ENCODE results near the gene KIAA1328.
"Not testable (repeated sequence)": the region's sequence is repeated elsewhere in the genome, so short reads cannot be mapped to it uniquely, and the experiment has no call there.

The KIAA1328 gene

DNA sequence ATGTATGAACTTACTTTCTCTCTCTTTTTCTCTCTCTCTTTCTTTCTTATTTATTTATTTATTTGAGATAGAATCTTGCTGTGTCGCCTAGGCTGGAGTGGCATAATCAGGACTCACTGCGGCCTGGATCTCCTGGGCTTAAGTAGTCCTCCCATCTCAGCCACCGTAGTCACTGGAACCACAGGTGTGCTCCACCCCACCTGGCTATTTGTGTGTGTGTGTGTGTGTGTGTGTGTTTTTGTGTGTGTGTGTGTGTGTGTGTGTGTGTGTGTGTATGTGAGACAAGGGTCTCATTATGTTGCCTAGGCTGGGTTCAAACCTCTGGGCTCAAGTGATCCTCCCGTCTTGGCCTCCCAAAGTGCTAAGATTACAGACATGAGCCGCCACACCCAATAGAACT, 64.3 kb downstream of the KIAA1328 start:
- H3K27me3 ChIP-seq (ENCODE audit: control insufficient read depth in 1 of 2, insufficient read depth in 2 of 2, low read length in 2 of 2) = no peaks in the 10 kb centered on the region
- no peak overlapping the region for H3K4me3 ChIP-seq (ENCODE audit: low read depth in 1 of 2, low read length in 2 of 2)
- no peak overlapping the region for H3K27ac ChIP-seq (ENCODE audit: low read depth, low read length)
- no peak overlapping the region for H3K9ac ChIP-seq (ENCODE audit: low read depth in 1 of 2, low read length in 2 of 2)
- H3K4me1 ChIP-seq (ENCODE audit: control insufficient read depth in 1 of 2, insufficient read depth in 2 of 2, low read length in 2 of 2) = peaks cover 0 to 13% of the 10 kb centered on the region in 2 donors
- H3K36me3 ChIP-seq (ENCODE audit: control insufficient read depth in 1 of 2, insufficient read depth in 2 of 2, low read length in 2 of 2) = no peaks in the 10 kb centered on the region
- H3K9me3 ChIP-seq (ENCODE audit: control insufficient read depth in 1 of 2, low read length in 2 of 2) = no peaks in the 10 kb centered on the region

DNA sequence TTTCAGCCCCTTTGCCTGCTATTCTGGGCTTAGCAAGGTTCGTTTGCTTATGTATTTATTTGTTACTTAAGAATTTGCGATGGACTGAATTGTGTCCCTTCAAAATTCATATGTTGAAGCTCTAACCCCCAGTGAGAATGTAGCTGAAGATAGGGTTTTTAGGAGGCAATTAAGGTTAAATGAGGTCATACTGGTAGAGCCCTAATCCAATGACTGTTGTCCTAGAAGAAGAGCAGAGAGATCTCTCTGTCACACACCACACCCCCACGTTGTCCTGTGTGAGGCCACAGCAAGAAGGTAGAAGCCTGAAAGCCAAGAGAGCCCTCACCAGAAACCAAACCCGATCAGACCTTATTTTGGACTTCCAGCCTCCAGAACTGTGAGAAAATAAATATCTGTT, 66.7 kb downstream of the KIAA1328 start:
- H3K27ac ChIP-seq (ENCODE audit: low read depth, low read length) = no peak overlapping the region
- H3K4me3 ChIP-seq (ENCODE audit: low read depth in 1 of 2, low read length in 2 of 2) = no peak overlapping the region

DNA sequence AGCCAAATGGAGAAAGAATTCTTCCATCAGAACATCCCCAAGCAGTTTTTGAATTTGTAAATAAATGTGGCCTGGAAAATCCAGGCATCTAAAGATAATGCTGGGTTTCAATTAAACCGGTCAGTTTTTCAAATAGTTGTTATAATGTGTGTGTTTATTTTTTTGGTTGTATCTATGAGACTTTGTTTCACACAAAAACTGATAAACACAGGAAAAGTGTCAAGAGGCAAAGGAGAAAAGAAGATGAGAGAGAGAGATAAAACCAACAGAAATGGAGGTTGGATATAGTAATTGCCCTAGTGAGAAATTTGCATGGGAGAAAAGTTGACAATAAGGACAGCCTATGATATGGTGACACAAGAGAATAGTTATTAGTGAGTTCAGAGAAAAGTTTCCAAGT, 68.3 kb downstream of the KIAA1328 start:
- H3K27me3 ChIP-seq (ENCODE audit: control insufficient read depth in 1 of 2, insufficient read depth in 2 of 2, low read length in 2 of 2) = no peaks in the 10 kb centered on the region
- no peaks in the 10 kb centered on the region for H3K4me1 ChIP-seq (ENCODE audit: control insufficient read depth in 1 of 2, insufficient read depth in 2 of 2, low read length in 2 of 2)
- H3K4me3 ChIP-seq (ENCODE audit: low read depth in 1 of 2, low read length in 2 of 2) = no peak overlapping the region
- H3K27ac ChIP-seq (ENCODE audit: low read depth, low read length) = no peak overlapping the region
- no peaks in the 10 kb centered on the region for H3K9me3 ChIP-seq (ENCODE audit: control insufficient read depth in 1 of 2, low read length in 2 of 2)
- no peaks in the 10 kb centered on the region for H3K36me3 ChIP-seq (ENCODE audit: control insufficient read depth in 1 of 2, insufficient read depth in 2 of 2, low read length in 2 of 2)
- H3K9ac ChIP-seq (ENCODE audit: low read depth in 1 of 2, low read length in 2 of 2) = no peak overlapping the region

More for the DNA sequence above, 66.7 kb downstream of the KIAA1328 start:
- Histone ChIP-seq H3K9ac (ENCODE audit: low read depth in 1 of 2, low read length in 2 of 2) (no peak overlapping the region), H3K9me3 (ENCODE audit: control insufficient read depth in 1 of 2, low read length in 2 of 2) (no peaks in the 10 kb centered on the region), H3K27me3 (ENCODE audit: control insufficient read depth in 1 of 2, insufficient read depth in 2 of 2, low read length in 2 of 2) (no peaks in the 10 kb centered on the region), H3K4me1 (ENCODE audit: control insufficient read depth in 1 of 2, insufficient read depth in 2 of 2, low read length in 2 of 2) (no peaks in the 10 kb centered on the region), H3K36me3 (ENCODE audit: control insufficient read depth in 1 of 2, insufficient read depth in 2 of 2, low read length in 2 of 2) (no peaks in the 10 kb centered on the region)

DNA sequence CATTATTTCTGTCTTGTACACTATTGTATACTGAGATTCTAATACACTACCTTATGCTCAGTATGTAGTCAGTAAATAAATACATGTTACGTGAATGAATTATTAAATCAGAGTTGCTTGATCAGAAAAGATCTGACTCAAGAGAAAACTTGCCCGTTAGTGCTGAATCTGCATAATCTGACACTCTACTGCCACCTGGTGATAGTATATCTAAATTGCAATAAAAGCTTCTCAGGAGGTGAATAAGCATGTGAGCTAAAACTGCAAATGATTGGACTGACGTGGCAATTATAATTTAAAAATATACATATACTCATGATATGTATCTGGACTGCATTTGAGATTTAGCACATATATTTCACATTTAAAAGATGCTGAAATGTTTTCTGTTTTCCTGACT, 70.4 kb downstream of the KIAA1328 start:
- no peak overlapping the region for H3K4me3 ChIP-seq (ENCODE audit: low read depth in 1 of 2, low read length in 2 of 2)
- no peak overlapping the region for H3K27ac ChIP-seq (ENCODE audit: low read depth, low read length)
- H3K27me3 ChIP-seq (ENCODE audit: control insufficient read depth in 1 of 2, insufficient read depth in 2 of 2, low read length in 2 of 2) = no peaks in the 10 kb centered on the region
- H3K36me3 ChIP-seq (ENCODE audit: control insufficient read depth in 1 of 2, insufficient read depth in 2 of 2, low read length in 2 of 2) = no peaks in the 10 kb centered on the region
- no peaks in the 10 kb centered on the region for H3K9me3 ChIP-seq (ENCODE audit: control insufficient read depth in 1 of 2, low read length in 2 of 2)
- H3K4me1 ChIP-seq (ENCODE audit: control insufficient read depth in 1 of 2, insufficient read depth in 2 of 2, low read length in 2 of 2) = no peaks in the 10 kb centered on the region
- no peak overlapping the region for H3K9ac ChIP-seq (ENCODE audit: low read depth in 1 of 2, low read length in 2 of 2)

DNA sequence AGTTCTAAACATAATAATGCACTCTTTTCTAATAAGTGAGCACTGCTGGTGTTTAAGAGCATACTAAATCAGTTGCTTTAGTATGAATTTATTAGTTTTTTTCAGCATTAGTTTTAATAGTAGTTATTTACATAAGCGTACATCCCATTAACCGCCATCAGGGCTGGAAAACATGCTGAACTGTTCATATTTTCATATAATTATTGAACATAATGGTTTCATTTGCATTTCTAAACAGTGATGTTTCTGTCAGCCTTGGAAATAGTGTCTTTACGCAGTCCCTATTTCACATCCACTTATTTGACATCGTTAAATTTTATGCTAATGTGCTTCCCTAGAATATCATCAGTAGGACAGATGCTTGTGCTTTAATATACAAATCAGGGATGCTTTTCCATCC, 71.5 kb downstream of the KIAA1328 start:
- H3K4me3 ChIP-seq (ENCODE audit: low read depth in 1 of 2, low read length in 2 of 2) = no peak overlapping the region
- no peaks in the 10 kb centered on the region for H3K27me3 ChIP-seq (ENCODE audit: control insufficient read depth in 1 of 2, insufficient read depth in 2 of 2, low read length in 2 of 2)
- H3K4me1 ChIP-seq (ENCODE audit: control insufficient read depth in 1 of 2, insufficient read depth in 2 of 2, low read length in 2 of 2) = no peaks in the 10 kb centered on the region
- no peak overlapping the region for H3K9ac ChIP-seq (ENCODE audit: low read depth in 1 of 2, low read length in 2 of 2)
- H3K9me3 ChIP-seq (ENCODE audit: control insufficient read depth in 1 of 2, low read length in 2 of 2) = no peaks in the 10 kb centered on the region
- H3K36me3 ChIP-seq (ENCODE audit: control insufficient read depth in 1 of 2, insufficient read depth in 2 of 2, low read length in 2 of 2) = no peaks in the 10 kb centered on the region
- H3K27ac ChIP-seq (ENCODE audit: low read depth, low read length) = no peak overlapping the region

DNA sequence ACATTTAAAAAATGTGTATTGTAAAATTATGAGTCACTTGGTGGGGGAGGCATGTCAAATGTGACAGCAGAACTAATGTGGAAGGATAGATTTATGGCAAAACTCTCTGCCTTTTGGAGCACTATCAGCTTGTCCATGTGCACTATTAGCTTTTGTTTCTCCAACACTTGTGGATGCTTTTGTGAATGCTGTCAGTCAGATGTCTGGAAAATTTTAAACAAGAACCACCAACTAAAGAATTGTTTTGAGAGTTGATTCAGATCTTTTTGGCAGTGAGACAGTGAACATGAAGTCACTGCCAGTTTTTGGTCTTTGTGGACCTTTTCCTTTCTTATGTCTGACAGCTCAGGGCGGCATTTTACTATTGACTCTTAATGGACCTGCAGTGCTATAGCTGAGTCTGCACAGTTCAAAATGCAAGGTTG, 72.4 kb downstream of the KIAA1328 start:
- no peaks in the 10 kb centered on the region for H3K9me3 ChIP-seq (ENCODE audit: control insufficient read depth in 1 of 2, low read length in 2 of 2)
- H3K27me3 ChIP-seq (ENCODE audit: control insufficient read depth in 1 of 2, insufficient read depth in 2 of 2, low read length in 2 of 2) = no peaks in the 10 kb centered on the region
- H3K4me3 ChIP-seq (ENCODE audit: low read depth in 1 of 2, low read length in 2 of 2) = no peak overlapping the region
- no peaks in the 10 kb centered on the region for H3K36me3 ChIP-seq (ENCODE audit: control insufficient read depth in 1 of 2, insufficient read depth in 2 of 2, low read length in 2 of 2)
- no peak overlapping the region for H3K27ac ChIP-seq (ENCODE audit: low read depth, low read length)
- no peak overlapping the region for H3K9ac ChIP-seq (ENCODE audit: low read depth in 1 of 2, low read length in 2 of 2)
- H3K4me1 ChIP-seq (ENCODE audit: control insufficient read depth in 1 of 2, insufficient read depth in 2 of 2, low read length in 2 of 2) = no peaks in the 10 kb centered on the region

DNA sequence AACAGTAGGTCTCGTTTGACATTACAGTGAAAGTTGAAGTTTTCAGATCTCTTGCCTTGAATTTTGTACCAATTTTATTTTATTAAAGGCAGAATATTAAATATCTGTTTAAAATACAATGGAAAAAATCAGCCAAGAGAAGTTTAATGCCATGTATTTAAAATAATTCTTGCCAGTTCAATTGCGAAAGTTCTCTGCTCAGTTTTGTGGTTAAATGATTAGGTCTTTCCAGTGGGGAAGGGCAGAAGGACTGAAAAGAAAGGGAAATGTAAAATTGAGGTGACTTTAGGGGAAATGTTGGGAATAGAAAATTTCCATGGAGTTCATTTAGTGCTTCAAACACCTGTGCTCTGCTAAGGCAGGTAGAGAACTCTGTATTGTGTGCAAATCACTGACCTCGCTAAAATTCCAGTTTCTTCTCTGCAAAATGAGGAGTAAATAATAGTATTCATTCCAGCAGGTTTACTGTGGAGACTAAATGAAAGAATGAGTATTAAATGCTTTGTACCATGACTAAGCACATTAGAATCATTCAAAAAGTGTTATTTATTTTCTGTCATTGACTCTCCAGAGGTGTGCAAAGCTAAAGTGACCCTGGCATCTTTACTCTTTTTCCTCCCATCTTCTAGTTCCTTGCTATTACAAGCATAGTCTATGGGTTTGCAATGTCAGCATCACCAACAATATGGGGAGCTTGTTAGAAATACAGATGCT, 74.4 kb downstream of the KIAA1328 start:
- H3K27me3 ChIP-seq (ENCODE audit: control insufficient read depth in 1 of 2, insufficient read depth in 2 of 2, low read length in 2 of 2) = no peaks in the 10 kb centered on the region
- H3K9me3 ChIP-seq (ENCODE audit: control insufficient read depth in 1 of 2, low read length in 2 of 2) = no peaks in the 10 kb centered on the region
- H3K27ac ChIP-seq (ENCODE audit: low read depth, low read length) = no peak overlapping the region
- H3K4me1 ChIP-seq (ENCODE audit: control insufficient read depth in 1 of 2, insufficient read depth in 2 of 2, low read length in 2 of 2) = no peaks in the 10 kb centered on the region
- no peak overlapping the region for H3K9ac ChIP-seq (ENCODE audit: low read depth in 1 of 2, low read length in 2 of 2)
- no peaks in the 10 kb centered on the region for H3K36me3 ChIP-seq (ENCODE audit: control insufficient read depth in 1 of 2, insufficient read depth in 2 of 2, low read length in 2 of 2)
- no peak overlapping the region for H3K4me3 ChIP-seq (ENCODE audit: low read depth in 1 of 2, low read length in 2 of 2)

DNA sequence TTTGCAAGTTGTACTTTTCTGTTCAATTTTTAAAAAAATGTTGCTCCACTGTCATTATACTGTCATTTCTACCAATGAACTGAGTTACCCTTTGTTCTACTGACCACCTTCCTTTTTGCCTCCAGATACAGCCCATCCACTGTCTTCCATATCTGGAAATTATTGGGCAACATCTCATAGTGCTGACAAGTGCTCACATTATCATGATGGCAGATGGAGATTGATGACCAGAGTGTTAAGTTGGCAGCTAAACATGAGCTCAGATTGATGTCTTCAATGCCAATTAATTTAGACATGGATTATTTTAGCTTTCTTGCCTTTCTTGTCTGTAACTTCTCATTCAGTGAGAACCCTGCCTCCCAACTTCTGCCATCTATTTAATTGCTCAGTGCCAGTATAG, 76.6 kb downstream of the KIAA1328 start:
- H3K36me3 ChIP-seq (ENCODE audit: control insufficient read depth in 1 of 2, insufficient read depth in 2 of 2, low read length in 2 of 2) = no peaks in the 10 kb centered on the region
- no peak overlapping the region for H3K27ac ChIP-seq (ENCODE audit: low read depth, low read length)
- H3K4me1 ChIP-seq (ENCODE audit: control insufficient read depth in 1 of 2, insufficient read depth in 2 of 2, low read length in 2 of 2) = no peaks in the 10 kb centered on the region
- no peaks in the 10 kb centered on the region for H3K9me3 ChIP-seq (ENCODE audit: control insufficient read depth in 1 of 2, low read length in 2 of 2)
- no peak overlapping the region for H3K4me3 ChIP-seq (ENCODE audit: low read depth in 1 of 2, low read length in 2 of 2)
- no peak overlapping the region for H3K9ac ChIP-seq (ENCODE audit: low read depth in 1 of 2, low read length in 2 of 2)
- no peaks in the 10 kb centered on the region for H3K27me3 ChIP-seq (ENCODE audit: control insufficient read depth in 1 of 2, insufficient read depth in 2 of 2, low read length in 2 of 2)

DNA sequence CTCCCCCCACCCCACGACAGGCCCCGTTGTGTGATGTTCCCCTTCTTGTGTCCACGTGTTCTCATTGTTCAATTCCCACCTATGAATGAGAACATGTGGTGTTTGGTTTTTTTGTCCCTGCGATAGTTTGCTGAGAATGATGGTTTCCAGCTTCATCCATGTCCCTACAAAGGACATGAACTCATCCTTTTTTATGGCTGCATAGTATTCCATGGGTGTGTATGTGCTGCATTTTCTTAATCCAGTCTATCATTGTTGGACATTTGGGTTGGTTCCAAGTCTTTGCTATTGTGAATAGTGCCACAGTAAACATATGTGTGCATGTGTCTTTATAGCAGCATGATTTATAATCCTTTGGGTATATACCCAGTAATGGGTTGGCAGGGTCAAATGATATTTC, 80.4 kb downstream of the KIAA1328 start:
- not testable (repeated sequence) for H3K9me3 ChIP-seq (ENCODE audit: control insufficient read depth in 1 of 2, low read length in 2 of 2); H3K9ac ChIP-seq (ENCODE audit: low read depth in 1 of 2, low read length in 2 of 2); H3K4me3 ChIP-seq (ENCODE audit: low read depth in 1 of 2, low read length in 2 of 2); H3K27ac ChIP-seq (ENCODE audit: low read depth, low read length); H3K27me3 ChIP-seq (ENCODE audit: control insufficient read depth in 1 of 2, insufficient read depth in 2 of 2, low read length in 2 of 2); H3K36me3 ChIP-seq (ENCODE audit: control insufficient read depth in 1 of 2, insufficient read depth in 2 of 2, low read length in 2 of 2); H3K4me1 ChIP-seq (ENCODE audit: control insufficient read depth in 1 of 2, insufficient read depth in 2 of 2, low read length in 2 of 2)

DNA sequence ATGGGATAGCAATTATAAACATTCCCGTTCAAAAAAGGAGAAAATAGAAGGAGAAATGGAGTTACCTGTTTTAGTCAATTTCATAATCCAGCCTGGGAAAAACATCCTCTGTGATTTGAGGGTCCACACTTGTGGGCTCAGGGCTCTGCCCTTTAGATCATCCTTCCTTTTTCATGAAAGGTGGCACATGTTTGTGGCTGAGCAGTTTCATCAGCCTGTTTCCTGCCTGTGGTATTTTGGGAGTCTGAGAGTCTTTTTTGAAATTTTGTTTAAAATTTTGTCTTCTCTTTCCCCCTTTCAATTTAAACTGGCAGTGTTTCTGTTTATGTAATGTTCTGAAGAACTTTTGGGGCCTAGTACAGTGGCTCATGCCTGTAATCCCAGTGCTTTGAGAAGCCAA, 84.0 kb downstream of the KIAA1328 start:
- Histone ChIP-seq H3K27me3 (ENCODE audit: control insufficient read depth in 1 of 2, insufficient read depth in 2 of 2, low read length in 2 of 2) (no peaks in the 10 kb centered on the region), H3K9me3 (ENCODE audit: control insufficient read depth in 1 of 2, low read length in 2 of 2) (no peaks in the 10 kb centered on the region), H3K4me3 (ENCODE audit: low read depth in 1 of 2, low read length in 2 of 2) (no peak overlapping the region), H3K4me1 (ENCODE audit: control insufficient read depth in 1 of 2, insufficient read depth in 2 of 2, low read length in 2 of 2) (no peaks in the 10 kb centered on the region), H3K36me3 (ENCODE audit: control insufficient read depth in 1 of 2, insufficient read depth in 2 of 2, low read length in 2 of 2) (no peaks in the 10 kb centered on the region), H3K9ac (ENCODE audit: low read depth in 1 of 2, low read length in 2 of 2) (no peak overlapping the region), H3K27ac (ENCODE audit: low read depth, low read length) (no peak overlapping the region)

DNA sequence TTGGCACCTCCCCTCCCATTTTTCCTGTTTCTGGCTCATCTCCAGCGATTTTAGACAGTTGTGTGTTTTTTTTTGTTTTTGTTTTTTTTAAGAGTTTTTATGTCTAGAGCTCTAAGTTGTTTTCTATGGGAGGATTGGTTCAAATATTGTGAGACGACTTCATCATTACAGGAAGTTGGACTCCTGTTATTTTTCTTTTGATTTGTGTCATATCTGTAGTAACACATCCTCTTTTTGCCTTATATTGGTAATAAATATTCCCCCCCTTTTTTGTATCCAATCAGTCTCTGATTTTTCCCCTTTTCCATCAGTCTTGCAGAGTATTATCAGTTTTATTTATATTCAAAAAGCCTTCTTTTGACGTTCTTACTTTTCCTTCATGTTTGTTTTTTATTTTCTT, 89.0 kb downstream of the KIAA1328 start:
- no peaks in the 10 kb centered on the region for H3K27me3 ChIP-seq (ENCODE audit: control insufficient read depth in 1 of 2, insufficient read depth in 2 of 2, low read length in 2 of 2)
- no peaks in the 10 kb centered on the region for H3K36me3 ChIP-seq (ENCODE audit: control insufficient read depth in 1 of 2, insufficient read depth in 2 of 2, low read length in 2 of 2)
- no peaks in the 10 kb centered on the region for H3K9me3 ChIP-seq (ENCODE audit: control insufficient read depth in 1 of 2, low read length in 2 of 2)
- no peak overlapping the region for H3K9ac ChIP-seq (ENCODE audit: low read depth in 1 of 2, low read length in 2 of 2)
- H3K27ac ChIP-seq (ENCODE audit: low read depth, low read length) = no peak overlapping the region
- H3K4me1 ChIP-seq (ENCODE audit: control insufficient read depth in 1 of 2, insufficient read depth in 2 of 2, low read length in 2 of 2) = no peaks in the 10 kb centered on the region
- no peak overlapping the region for H3K4me3 ChIP-seq (ENCODE audit: low read depth in 1 of 2, low read length in 2 of 2)

Measured in duodenal mucosa (tissue), 2 donors.